Mesendoderm (in vitro differentiated cells): ENCODE results near the gene GRIK5.

Experiments used
- DNase-seq: peaks from one replicate; pipeline ENCODE4 v3.0.0; 2013
- H2AK5ac ChIP-seq: 2 replicates; pipeline ENCODE4 v1.6.1; 2013; ENCODE audit warnings: low read length, inconsistent platforms
- H2BK120ac ChIP-seq: 2 replicates; pipeline ENCODE4 v1.6.1; 2013; ENCODE audit warnings: low read depth, mild to moderate bottlenecking, low read length, moderate library complexity, mixed read lengths
- H2BK15ac ChIP-seq: replicated peaks from 2 replicates; pipeline ENCODE4 v1.6.1; 2013; ENCODE audit warnings: low read depth, mild to moderate bottlenecking, moderate library complexity
- H2BK5ac ChIP-seq: 2 replicates; pipeline ENCODE4 v1.6.1; 2013; ENCODE audit warnings: low read length, inconsistent platforms
- H3K18ac ChIP-seq: 2 replicates; pipeline ENCODE4 v1.6.1; 2013; ENCODE audit warnings: mild to moderate bottlenecking, low read length, mixed read lengths
- H3K23ac ChIP-seq: one replicate; pipeline ENCODE4 v1.6.1; 2013; ENCODE audit warnings: low read length
- H3K27ac ChIP-seq: 2 replicates; pipeline ENCODE4 v1.5.1; 2013; ENCODE audit warnings: low read depth, mild to moderate bottlenecking, inconsistent platforms, low read length, moderate library complexity
- H3K27me3 ChIP-seq: 2 replicates; pipeline ENCODE4 v1.6.1; 2013; ENCODE audit warnings: low read length, control low read depth, mild to moderate bottlenecking, inconsistent platforms; ENCODE audit not compliant: insufficient read depth, poor library complexity
- H3K36me3 ChIP-seq: 2 replicates; pipeline ENCODE4 v1.6.1; 2013; ENCODE audit warnings: low read length, inconsistent platforms; ENCODE audit not compliant: control insufficient read depth, insufficient read depth
- H3K4ac ChIP-seq: one replicate; pipeline ENCODE4 v1.6.1; 2013; ENCODE audit warnings: low read depth, mild to moderate bottlenecking, low read length, moderate library complexity
- H3K4me1 ChIP-seq: 2 replicates; pipeline ENCODE4 v1.6.1; 2013; ENCODE audit warnings: low read depth, low read length, inconsistent platforms; ENCODE audit not compliant: control insufficient read depth
- H3K4me2 ChIP-seq: 2 replicates; pipeline ENCODE4 v1.6.1; 2013; ENCODE audit warnings: low read length
- H3K4me3 ChIP-seq: 2 replicates; pipeline ENCODE4 v1.5.1; 2013; ENCODE audit warnings: mild to moderate bottlenecking, low read length
- H3K56ac ChIP-seq: one replicate; pipeline ENCODE4 v1.6.1; 2013; ENCODE audit warnings: low read length
- H3K79me1 ChIP-seq: 2 replicates; pipeline ENCODE4 v1.6.1; 2013; ENCODE audit warnings: low read length, inconsistent platforms
- H3K79me2 ChIP-seq: 2 replicates; pipeline ENCODE4 v1.6.1; 2013; ENCODE audit warnings: mild to moderate bottlenecking, low read length; ENCODE audit not compliant: control insufficient read depth, insufficient read depth
- H3K9ac ChIP-seq: 2 replicates; pipeline ENCODE4 v1.6.1; 2013; ENCODE audit warnings: low read length, inconsistent platforms
- H4K5ac ChIP-seq: one replicate; pipeline ENCODE4 v1.6.1; 2013; ENCODE audit warnings: low read length
- H4K8ac ChIP-seq: one replicate; pipeline ENCODE4 v1.6.1; 2013; ENCODE audit warnings: low read depth, mild to moderate bottlenecking, control low read depth, low read length, moderate library complexity
- WGBS: extraction: QIAGEN DNeasy Blood & Tissue Kit; methylation state at CpG from one replicate; pipeline ENCODE4 v1.1.7; 2013; ENCODE audit warnings: low lambda C conversion rate, missing lambda C conversion rate; ENCODE audit not compliant: insufficient coverage; ENCODE audit errors: extremely low coverage; 5-methylcytosine and 5-hydroxymethylcytosine counted together

GRIK5 gene

DNA sequence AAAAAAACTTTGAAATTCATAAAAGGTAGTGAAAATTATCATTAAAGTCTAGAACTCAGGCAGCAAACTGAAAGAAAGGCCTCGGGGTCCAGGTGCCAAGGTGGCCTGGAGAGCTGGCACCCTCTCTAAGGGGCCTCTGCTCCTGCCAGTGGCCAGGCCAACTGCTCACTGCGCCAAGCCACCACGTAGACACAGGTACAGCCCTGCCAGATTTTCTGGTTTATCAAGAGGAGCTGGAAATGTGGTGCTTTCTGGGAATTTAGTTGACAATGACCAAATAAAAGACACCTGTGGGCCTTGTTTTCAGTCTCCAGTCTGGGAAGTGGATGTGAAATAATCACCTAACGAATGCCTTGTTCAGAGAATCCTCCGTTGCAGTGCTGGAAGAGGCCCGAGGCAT lies 28.8 kb upstream of the GRIK5 start:
- Histone ChIP-seq H3K79me2 (no peaks in the 10 kb centered on the region), H2BK15ac (no peak overlapping the region), H3K4me2 (no peak overlapping the region), H3K56ac (no peak overlapping the region), H3K23ac (no peak overlapping the region), H2BK120ac (no peak overlapping the region), H3K4ac (no peak overlapping the region), H2BK5ac (no peak overlapping the region), H4K8ac (no peak overlapping the region), H4K5ac (no peak overlapping the region), H3K27ac (no peak overlapping the region), H3K27me3 (no peaks in the 10 kb centered on the region), H2AK5ac (no peak overlapping the region), H3K4me3 (no peak overlapping the region), H3K36me3 (no peaks in the 10 kb centered on the region), H3K79me1 (no peaks in the 10 kb centered on the region), H3K18ac (no peak overlapping the region), H3K4me1 (no peaks in the 10 kb centered on the region), H3K9ac (no peak overlapping the region)
- DNase-seq = no peak
- no CpG with 5 or more reads among the region's 6 CpGs for WGBS

DNA sequence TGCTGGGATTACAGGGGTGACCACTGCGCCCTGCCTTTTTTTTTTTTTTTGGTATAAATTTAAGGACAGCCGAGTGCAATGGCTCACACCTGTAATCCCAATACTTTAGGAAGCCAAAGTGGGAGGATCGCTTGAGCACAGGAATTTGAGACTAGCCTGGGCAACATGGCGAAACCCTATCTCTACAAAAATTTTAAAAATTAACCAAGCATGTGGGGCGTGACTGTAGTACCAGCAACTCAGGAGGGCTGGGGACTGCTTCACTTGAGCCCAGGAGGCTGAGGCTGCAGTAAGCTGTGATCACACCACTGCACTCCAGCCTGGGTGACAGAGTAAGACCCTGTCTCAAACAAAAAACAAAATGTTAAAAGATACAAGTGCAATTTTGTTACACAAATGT lies 27.5 kb upstream of the GRIK5 start:
- H3K23ac ChIP-seq = no peak overlapping the region
- no peaks in the 10 kb centered on the region for H3K79me2 ChIP-seq
- H2BK120ac ChIP-seq = no peak overlapping the region

DNA sequence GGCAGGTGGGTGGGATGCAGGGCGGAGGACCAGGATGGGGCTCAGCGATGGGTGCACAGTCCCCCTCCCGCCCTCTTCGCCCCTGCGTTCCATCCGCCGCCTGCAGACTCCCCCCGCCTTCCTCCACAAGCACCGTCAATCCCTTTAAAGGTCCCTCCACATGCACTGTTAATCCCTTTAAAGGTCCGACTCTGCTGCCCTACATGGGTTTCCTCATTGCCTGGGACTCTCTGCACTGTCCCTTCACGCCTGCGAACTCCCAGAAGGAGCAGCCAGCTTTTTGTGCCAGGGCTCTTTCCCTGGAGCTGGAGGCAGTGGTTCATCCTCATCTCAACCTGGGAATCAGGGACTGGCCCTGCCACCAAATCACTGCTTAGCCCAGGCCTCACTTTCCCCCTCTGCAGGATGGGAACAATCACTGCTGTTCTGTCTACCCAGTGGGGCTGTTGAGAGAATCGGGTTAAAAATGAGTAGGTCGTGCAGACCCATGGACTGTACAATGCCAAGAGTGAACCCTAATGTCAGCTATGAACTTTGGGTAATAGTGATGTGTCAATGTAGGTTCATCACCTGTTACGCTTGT lies 26.3 kb upstream of the GRIK5 start:
- no peaks in the 10 kb centered on the region for H3K79me1 ChIP-seq
- H3K4me1 ChIP-seq = no peaks in the 10 kb centered on the region
- H2BK15ac ChIP-seq = no peak overlapping the region
- H3K9ac ChIP-seq = no peak overlapping the region
- H3K18ac ChIP-seq = no peak overlapping the region
- H2BK120ac ChIP-seq = no peak overlapping the region
- peak; percentile 23 for DNase-seq
- no peak overlapping the region for H3K4me2 ChIP-seq
- H3K27ac ChIP-seq = no peak overlapping the region
- H4K5ac ChIP-seq = no peak overlapping the region
- H2AK5ac ChIP-seq = no peak overlapping the region
- H3K36me3 ChIP-seq = no peaks in the 10 kb centered on the region
- no peak overlapping the region for H3K4me3 ChIP-seq
- H3K56ac ChIP-seq = no peak overlapping the region
- H3K79me2 ChIP-seq = no peaks in the 10 kb centered on the region
- no peak overlapping the region for H3K23ac ChIP-seq
- no peak overlapping the region for H2BK5ac ChIP-seq
- WGBS = no CpG with 5 or more reads among the region's 15 CpGs
- H4K8ac ChIP-seq = no peak overlapping the region
- H3K27me3 ChIP-seq = no peaks in the 10 kb centered on the region
- H3K4ac ChIP-seq = no peak overlapping the region

More for the DNA sequence above, 27.5 kb upstream of the GRIK5 start:
- WGBS = no CpG with 5 or more reads among the region's 5 CpGs
- H3K79me1 ChIP-seq = no peaks in the 10 kb centered on the region
- H3K36me3 ChIP-seq = no peaks in the 10 kb centered on the region
- no peak for DNase-seq
- no peaks in the 10 kb centered on the region for H3K4me1 ChIP-seq
- H4K8ac ChIP-seq = no peak overlapping the region
- H4K5ac ChIP-seq = no peak overlapping the region
- H3K4ac ChIP-seq = no peak overlapping the region
- no peak overlapping the region for H2BK15ac ChIP-seq
- H3K56ac ChIP-seq = no peak overlapping the region
- H3K4me3 ChIP-seq = no peak overlapping the region
- no peak overlapping the region for H3K9ac ChIP-seq
- no peak overlapping the region for H2AK5ac ChIP-seq
- H3K27me3 ChIP-seq = no peaks in the 10 kb centered on the region
- H2BK5ac ChIP-seq = no peak overlapping the region
- no peak overlapping the region for H3K4me2 ChIP-seq
- no peak overlapping the region for H3K18ac ChIP-seq
- no peak overlapping the region for H3K27ac ChIP-seq

DNA sequence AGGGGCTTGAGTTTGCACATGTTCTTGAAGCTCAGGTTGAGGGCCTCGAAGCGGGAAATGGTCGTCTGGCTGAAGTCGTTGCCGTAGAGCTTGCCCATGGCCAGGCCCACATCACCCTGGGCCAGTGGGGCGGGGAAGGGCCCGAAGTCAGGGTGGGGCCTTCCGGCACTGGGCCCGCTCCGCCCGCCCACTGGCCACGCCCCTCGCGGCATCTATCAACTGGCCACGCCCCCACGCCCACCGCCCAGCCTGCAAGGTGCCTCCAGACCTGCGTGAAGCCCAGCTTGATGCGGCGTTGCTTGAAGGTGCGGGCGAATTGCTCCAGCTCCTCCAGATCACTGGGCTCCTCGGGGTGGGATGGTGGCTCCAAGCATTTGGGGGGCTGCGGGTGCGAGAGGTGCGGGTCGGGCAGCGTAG lies 25.8 kb upstream of the GRIK5 start:
- no peaks in the 10 kb centered on the region for H3K79me1 ChIP-seq
- DNase-seq = peak; percentile 69
- H2BK120ac ChIP-seq = no peak overlapping the region
- no peak overlapping the region for H3K18ac ChIP-seq
- no peaks in the 10 kb centered on the region for H3K4me1 ChIP-seq
- no peaks in the 10 kb centered on the region for H3K36me3 ChIP-seq
- no peaks in the 10 kb centered on the region for H3K79me2 ChIP-seq
- no peaks in the 10 kb centered on the region for H3K27me3 ChIP-seq
- H3K4ac ChIP-seq = no peak overlapping the region
- H3K4me2 ChIP-seq = peak overlapping the region; percentile 19
- no peak overlapping the region for H2BK15ac ChIP-seq
- H2BK5ac ChIP-seq = no peak overlapping the region
- WGBS = no CpG with 5 or more reads among the region's 28 CpGs
- H3K9ac ChIP-seq = no peak overlapping the region
- H3K4me3 ChIP-seq = no peak overlapping the region
- no peak overlapping the region for H4K8ac ChIP-seq
- H2AK5ac ChIP-seq = no peak overlapping the region
- H4K5ac ChIP-seq = no peak overlapping the region
- no peak overlapping the region for H3K23ac ChIP-seq
- no peak overlapping the region for H3K27ac ChIP-seq
- peak overlapping the region; percentile 61 for H3K56ac ChIP-seq

DNA sequence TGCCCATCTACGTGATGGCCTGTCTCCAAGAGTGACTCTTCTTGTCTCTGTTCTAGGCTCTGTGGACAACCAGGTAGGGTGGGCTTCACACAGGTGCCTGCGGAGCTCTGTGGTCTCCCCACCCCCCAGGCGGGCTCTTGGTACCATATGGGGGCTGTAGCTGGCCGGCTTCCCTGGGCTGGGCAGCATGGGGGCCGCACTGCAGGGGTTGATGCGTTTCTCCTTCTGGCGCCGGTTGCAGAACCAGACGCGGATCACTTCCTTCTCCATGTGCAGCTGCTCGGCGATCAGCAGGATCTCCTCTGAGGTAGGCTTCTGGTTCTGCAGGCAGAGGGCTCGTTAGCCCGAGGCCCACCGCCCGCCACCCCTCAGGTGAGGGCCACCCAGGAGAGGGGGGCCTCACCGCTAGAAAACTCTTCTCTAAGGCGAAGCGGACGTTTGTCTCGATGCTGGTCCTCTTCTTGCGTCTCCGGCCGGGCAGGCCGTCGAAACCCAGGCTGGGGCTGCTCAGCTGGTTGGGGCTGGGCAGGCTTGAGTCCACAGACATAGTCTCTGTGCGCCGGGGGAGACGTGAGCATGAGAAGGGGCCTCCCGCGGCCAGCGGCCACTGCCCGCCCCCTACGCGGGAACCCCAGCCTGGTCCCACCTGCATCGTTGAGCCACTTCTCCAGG lies 25.3 kb upstream of the GRIK5 start:
- H3K23ac ChIP-seq = no peak overlapping the region
- no peak overlapping the region for H3K27ac ChIP-seq
- H3K56ac ChIP-seq = peak overlapping the region; percentile 61
- no peak overlapping the region for H2BK120ac ChIP-seq
- no peaks in the 10 kb centered on the region for H3K36me3 ChIP-seq
- H3K18ac ChIP-seq = no peak overlapping the region
- H3K4me3 ChIP-seq = no peak overlapping the region
- H4K5ac ChIP-seq = no peak overlapping the region
- no peak overlapping the region for H3K4me2 ChIP-seq
- no peak overlapping the region for H2AK5ac ChIP-seq
- no peaks in the 10 kb centered on the region for H3K79me2 ChIP-seq
- no peaks in the 10 kb centered on the region for H3K79me1 ChIP-seq
- no peaks in the 10 kb centered on the region for H3K4me1 ChIP-seq
- H2BK5ac ChIP-seq = no peak overlapping the region
- H3K9ac ChIP-seq = no peak overlapping the region
- H4K8ac ChIP-seq = no peak overlapping the region
- no peak overlapping the region for H3K4ac ChIP-seq
- no CpG with 5 or more reads among the region's 36 CpGs for WGBS
- no peak for DNase-seq
- no peak overlapping the region for H2BK15ac ChIP-seq
- no peaks in the 10 kb centered on the region for H3K27me3 ChIP-seq

DNA sequence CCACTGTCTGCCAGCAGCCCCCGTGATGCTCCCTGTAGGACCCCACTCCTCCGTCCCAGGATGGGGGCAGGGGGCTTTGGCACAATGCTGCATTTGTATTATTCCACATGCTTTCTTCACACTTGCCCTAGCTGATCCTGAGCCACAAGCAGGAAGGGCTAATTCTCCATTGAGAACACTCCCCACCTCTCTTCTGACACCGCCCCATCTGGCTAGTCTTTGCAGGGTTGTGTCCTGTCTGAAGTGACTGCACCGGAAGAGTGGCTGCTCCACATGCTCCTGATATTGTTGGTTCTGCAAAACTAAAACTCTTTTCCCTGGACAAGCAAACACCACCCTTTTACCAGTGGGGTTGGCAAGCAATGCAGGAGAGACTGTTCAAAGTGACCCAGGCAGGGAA lies 23.9 kb upstream of the GRIK5 start:
- no peak overlapping the region for H3K56ac ChIP-seq
- DNase-seq = no peak
- no peak overlapping the region for H3K18ac ChIP-seq
- H2BK120ac ChIP-seq = no peak overlapping the region
- no peak overlapping the region for H3K4me2 ChIP-seq
- no peak overlapping the region for H3K27ac ChIP-seq
- H3K27me3 ChIP-seq = no peaks in the 10 kb centered on the region
- H4K8ac ChIP-seq = no peak overlapping the region
- no peak overlapping the region for H2AK5ac ChIP-seq
- H3K79me2 ChIP-seq = no peaks in the 10 kb centered on the region
- H3K4ac ChIP-seq = no peak overlapping the region
- H3K9ac ChIP-seq = no peak overlapping the region
- H2BK15ac ChIP-seq = no peak overlapping the region
- no CpG with 5 or more reads among the region's 4 CpGs for WGBS
- H3K23ac ChIP-seq = no peak overlapping the region
- H3K79me1 ChIP-seq = no peaks in the 10 kb centered on the region
- H3K4me1 ChIP-seq = no peaks in the 10 kb centered on the region
- no peaks in the 10 kb centered on the region for H3K36me3 ChIP-seq
- H3K4me3 ChIP-seq = no peak overlapping the region
- H4K5ac ChIP-seq = no peak overlapping the region
- H2BK5ac ChIP-seq = no peak overlapping the region
